HEK293T (cell line): Measurements from ENCODE around the gene CIB1.

ENCODE experiments used
- BHLHE40 ChIP-seq: fragments of 450-650 bp; IDR thresholded peaks from 2 replicates; pipeline ENCODE4 v1.6.1; 2016; ENCODE audit warnings: mild to moderate bottlenecking, moderate library complexity, borderline replicate concordance
- FOXA1 ChIP-seq: fragments of 450-650 bp; IDR thresholded peaks from 2 replicates; pipeline ENCODE4 v1.6.1; 2016; ENCODE audit warnings: mild to moderate bottlenecking
- FOXK2 ChIP-seq: fragments of 450-650 bp; IDR thresholded peaks from 2 replicates; pipeline ENCODE4 v1.6.1; 2016; ENCODE audit warnings: mild to moderate bottlenecking
- FOXM1 ChIP-seq: fragments of 450-650 bp; IDR thresholded peaks from 2 replicates; pipeline ENCODE4 v1.6.1; 2017; ENCODE audit warnings: mild to moderate bottlenecking, borderline replicate concordance
- HDGF ChIP-seq: fragments of 450-650 bp; IDR thresholded peaks from 2 replicates; pipeline ENCODE4 v1.6.1; 2017; ENCODE audit warnings: antibody characterized with exemption, borderline replicate concordance
- LEF1 ChIP-seq: fragments of 450-650 bp; IDR thresholded peaks from 2 replicates; pipeline ENCODE4 v1.6.1; 2017; ENCODE audit warnings: mild to moderate bottlenecking, borderline replicate concordance
- NFRKB ChIP-seq: fragments of 450-650 bp; IDR thresholded peaks from 2 replicates; pipeline ENCODE4 v1.6.1; 2016; ENCODE audit warnings: mild to moderate bottlenecking, moderate library complexity
- SP1 ChIP-seq: fragments of 450-650 bp; IDR thresholded peaks from 2 replicates; pipeline ENCODE4 v1.6.1; 2017
- ZNF384 ChIP-seq: fragments of 450-650 bp; IDR thresholded peaks from 2 replicates; pipeline ENCODE4 v1.6.1; 2016

- TF ChIP-seq FOXM1 = no peak
- TF ChIP-seq ZNF384 = no peak; the same call in 1 of the 2 replicates
- TF ChIP-seq SP1 = no peak
- TF ChIP-seq NFRKB = no peak
- TF ChIP-seq HDGF = no peak
- TF ChIP-seq FOXK2 = no peak
- no peak for TF ChIP-seq BHLHE40
- TF ChIP-seq LEF1 = no peak
- TF ChIP-seq FOXA1 = no peak
Measured at GRCh38 chr15:90248789-90249202, 15.1 kb upstream of the CIB1 start.
